HG02870 (cell line): ENCODE measurements around the gene RAB11FIP4.

Experiments used
- ATAC-seq: cut with Tn5 transposase; IDR thresholded peaks from one replicate; pipeline ENCODE4 v1.9.1; 2021; ENCODE audit warnings: mild to moderate bottlenecking, moderate library complexity; ENCODE audit not compliant: unreplicated experiment

The RAB11FIP4 gene

DNA sequence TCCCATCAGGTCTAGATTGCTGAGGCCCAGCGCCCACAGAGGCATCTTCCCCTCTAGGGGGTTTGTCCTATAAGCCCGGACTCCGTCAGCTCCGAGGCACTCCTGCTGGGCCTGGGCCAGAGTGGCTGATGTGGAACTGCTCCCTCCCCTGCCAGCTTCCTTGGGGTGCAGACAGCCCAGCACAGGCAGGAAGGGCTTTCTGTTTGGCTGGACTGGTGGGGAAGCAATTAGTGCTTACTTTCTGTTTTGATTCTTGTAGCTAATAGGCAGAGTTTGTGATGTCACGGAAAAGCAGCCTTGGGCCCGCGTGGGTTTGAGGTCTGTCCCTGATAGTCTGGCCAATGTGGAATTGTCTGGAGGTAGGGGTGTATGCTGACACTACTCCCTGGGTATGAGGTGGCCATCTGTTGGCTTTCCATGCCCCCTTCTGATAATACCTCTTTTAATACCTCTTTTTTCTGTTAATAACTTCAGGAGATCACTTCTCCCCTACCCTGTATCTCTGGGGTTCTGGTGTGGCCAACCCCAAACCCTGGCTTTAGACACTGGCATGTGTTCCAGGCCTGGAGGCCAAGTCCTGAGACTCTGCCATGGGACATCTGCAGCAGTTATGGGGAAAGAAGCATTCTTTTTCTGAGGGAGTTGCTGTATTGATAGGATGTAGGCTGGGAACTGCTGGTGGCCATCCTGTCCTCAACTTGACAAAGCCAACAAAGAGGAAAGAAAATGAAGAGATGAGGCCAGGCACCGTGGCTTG lies 190.9 kb downstream of the RAB11FIP4 start:
- ATAC-seq, result no peak

DNA sequence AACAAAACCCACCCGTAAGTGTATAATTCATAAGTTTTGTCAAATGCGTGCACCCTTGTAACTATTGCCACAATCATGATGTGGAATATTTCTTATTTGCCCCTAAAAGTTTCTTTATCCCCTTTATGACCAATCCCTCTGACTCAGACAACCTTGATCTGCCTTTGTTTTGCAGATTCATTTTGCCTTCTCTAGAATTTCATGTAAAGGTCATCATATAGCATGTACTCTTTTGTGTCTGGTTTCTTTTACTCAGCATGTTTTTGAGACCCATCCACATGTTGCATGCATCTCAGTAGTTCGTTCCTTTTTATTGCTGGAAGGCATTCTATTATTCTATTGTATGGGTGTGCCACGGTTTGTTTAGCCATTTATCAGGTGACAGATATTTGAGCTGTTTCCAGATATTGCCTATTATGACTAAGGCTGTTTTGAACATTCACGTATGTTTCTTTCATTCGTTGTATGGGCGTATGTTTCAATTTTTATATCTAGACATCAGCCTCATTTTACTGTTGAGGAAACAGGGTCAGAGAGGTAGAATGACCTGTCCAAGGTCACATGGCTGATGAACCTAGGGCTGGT lies 192.4 kb downstream of the RAB11FIP4 start:
- no peak for ATAC-seq

DNA sequence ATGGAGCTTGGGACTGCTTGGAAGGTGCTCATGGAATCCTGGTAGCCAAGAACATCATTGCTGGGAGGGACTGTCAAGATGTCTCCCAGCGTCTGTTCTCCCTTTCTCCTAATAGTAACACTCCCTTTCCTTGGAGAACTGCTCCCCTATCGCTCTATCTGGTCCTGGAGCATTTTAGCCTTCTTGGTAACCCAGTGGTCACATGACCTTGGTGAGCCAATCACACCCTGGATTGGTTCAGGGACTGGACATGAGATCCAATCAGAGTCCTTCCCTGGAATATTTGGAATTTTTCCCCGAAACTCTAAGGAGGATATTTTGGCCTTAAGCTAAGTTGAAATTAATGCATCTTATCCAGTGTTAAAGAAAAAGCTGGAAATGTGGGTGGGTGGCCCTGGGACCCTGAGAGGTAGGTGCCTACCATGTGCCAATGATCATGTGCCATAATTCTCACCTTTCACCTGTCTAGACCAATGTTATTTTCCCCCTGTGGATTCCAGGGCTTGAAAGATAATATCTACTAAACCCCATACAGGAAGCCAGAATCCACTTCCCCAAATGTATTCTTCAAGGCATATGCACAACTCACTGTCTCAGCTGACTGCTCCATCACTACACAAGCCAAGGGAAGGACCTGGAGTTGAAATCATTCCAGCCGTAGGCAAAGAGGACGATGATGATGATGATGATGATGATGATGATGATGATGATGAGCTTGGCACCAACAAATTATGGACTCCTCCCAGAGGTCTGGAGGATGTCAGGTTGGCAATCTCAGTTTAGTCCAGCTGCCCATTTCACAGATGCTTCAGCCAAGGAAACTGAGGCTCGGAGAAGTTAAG lies 193.2 kb downstream of the RAB11FIP4 start:
- ATAC-seq, result no peak

DNA sequence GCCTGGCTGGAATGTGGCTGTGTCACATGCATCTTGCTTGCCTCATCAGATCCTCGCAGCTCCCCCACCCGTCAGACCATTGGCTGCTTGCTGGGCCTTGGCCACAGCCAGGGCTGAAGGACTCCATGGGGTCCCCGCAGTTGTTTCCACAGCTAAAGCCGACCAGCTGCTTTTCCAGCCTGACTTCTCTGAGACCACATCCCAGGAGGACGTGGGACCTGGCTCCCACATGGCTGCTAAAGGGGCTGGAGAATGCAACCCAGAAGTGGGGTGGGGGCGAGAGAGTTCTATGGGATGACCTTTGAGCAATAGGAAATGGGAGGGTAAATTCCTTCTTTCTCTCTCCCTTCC lies 193.8 kb downstream of the RAB11FIP4 start:
- ATAC-seq, result no peak

DNA sequence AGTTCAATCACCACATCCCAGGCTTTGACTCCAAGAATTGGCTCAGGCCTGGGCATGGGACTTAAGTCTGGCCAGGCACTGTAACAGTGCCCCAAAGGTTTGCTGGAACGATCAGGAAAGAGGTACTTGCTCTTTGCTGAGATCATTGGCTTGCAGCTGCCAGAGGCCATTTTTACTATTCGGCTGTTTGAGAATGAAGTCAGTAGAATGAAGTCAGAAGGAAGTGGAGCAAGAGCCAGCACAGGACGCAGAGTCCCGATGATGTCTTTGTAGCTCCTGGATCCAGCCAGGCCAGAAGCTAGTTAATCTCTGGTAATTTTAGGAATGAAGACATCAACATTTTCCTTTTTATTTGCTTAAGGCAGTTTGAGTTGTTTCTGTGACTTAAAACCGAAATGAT lies 195.5 kb downstream of the RAB11FIP4 start:
- ATAC-seq, result no peak

DNA sequence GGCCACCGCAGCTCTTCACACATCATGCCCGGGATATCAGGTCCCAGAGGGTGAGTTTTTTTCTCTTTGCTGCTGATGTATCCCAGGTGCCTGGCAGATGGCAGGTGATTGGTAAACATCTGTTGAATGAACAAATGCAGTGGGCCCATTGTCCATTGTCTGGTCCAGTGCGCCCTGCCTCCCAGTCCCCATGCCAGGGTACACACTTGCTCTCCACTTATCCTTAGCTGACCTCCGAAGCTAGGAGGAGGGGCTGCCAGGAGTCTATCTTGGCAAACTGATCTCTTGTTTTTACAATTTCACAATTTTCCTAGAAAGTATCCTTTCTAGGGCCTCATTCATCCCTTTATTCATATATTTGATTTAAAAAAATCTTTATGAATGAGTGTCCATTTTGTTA lies 196.0 kb downstream of the RAB11FIP4 start:
- no peak for ATAC-seq
